Measurements from ENCODE around the gene PDE7B. TPM values are rescaled to one million over a fixed set of nuclear protein-coding genes. Genes with fewer than 3 reads are reported as not detected.

The PDE7B gene
- total and polyA plus RNA-seq, 2 of the 8 experiments (the other 6 are each of a cell fraction or from before 2014, with no cell fraction given) = not detected

DNA sequence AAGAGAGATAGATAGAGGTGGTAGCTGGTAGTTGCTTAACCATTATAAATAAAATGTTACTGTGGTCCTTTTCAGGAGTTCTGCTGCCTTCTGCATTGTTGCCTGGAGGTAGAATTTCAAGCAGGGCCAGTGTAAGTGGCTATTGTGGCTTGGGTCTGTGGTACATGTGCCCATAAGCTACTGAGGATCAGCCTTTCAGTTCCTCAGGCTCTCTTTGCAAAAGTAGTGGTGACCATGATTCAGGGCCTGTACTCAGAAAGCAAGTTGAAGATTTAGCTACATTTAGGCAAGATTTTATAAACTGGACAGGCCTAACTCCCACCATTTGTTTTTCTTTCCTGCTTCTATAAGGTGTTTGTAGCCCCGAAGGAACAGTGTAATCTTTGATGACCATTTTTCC lies 199.0 kb downstream of the PDE7B start:
- Histone ChIP-seq H4K91ac (replicated peaks; ENCODE audit: insufficient read length, low read length) (no peak overlapping the region), H4K8ac (ENCODE audit: extremely low read depth, insufficient read depth, low read length) (no peak overlapping the region), H2AFZ (ENCODE audit: low read length) (no peak overlapping the region), H3K14ac (ENCODE audit: insufficient read length) (no peak overlapping the region), H3K79me1 (ENCODE audit: low read depth, low read length) (no peaks in the 10 kb centered on the region), H4K5ac (ENCODE audit: insufficient read length, low read depth, low read length) (no peak overlapping the region), H2BK12ac (ENCODE audit: low read depth, low read length) (no peak overlapping the region), H3K9ac (replicated peaks in 1 of 4; ENCODE audit: extremely low read depth in 1 of 4, low read depth in 3 of 4, low read length in 3 of 4) (no peak overlapping the region), H3K4me3 (ENCODE audit: extremely low read depth in 1 of 4, insufficient read depth in 2 of 4, low read depth in 3 of 4, low read length in 4 of 4) (no peak overlapping the region), H3K27me3 (replicated peaks in 1 of 4; ENCODE audit: control insufficient read depth in 3 of 4, extremely low read depth in 1 of 4, insufficient read depth in 3 of 4, low read length in 3 of 4) (peaks cover 0 to under 1% (median 0%) of the 10 kb centered on the region in 4 experiments; a peak in 1 of 7 replicates), H3K4ac (replicated peaks; ENCODE audit: insufficient read length, low read depth, low read length) (no peak overlapping the region), H3K9me3 (ENCODE audit: insufficient read depth in 2 of 2, low read depth in 1 of 2, low read length in 1 of 2) (no peaks in the 10 kb centered on the region), H3K56ac (replicated peaks; ENCODE audit: insufficient read length, low read depth, low read length) (no peak overlapping the region), H4K20me1 (replicated peaks in 1 of 2; ENCODE audit: control insufficient read depth in 1 of 2, insufficient read depth in 2 of 2, low read length in 2 of 2) (no peaks in the 10 kb centered on the region), H2BK120ac (replicated peaks; ENCODE audit: low read depth, low read length) (no peak overlapping the region), H2BK5ac (ENCODE audit: low read depth, low read length) (no peak overlapping the region), H2AK5ac (ENCODE audit: low read depth, low read length) (no peak overlapping the region), H3K23me2 (ENCODE audit: low read depth, low read length) (no peaks in the 10 kb centered on the region), H2BK20ac (ENCODE audit: low read length) (no peak overlapping the region), H3K18ac (ENCODE audit: extremely low read depth, low read length) (no peak overlapping the region), H3K36me3 (ENCODE audit: control insufficient read depth in 2 of 4, insufficient read depth in 4 of 4, low read length in 3 of 4) (no peaks in the 10 kb centered on the region), H3K4me1 (replicated peaks in 1 of 4; ENCODE audit: control insufficient read depth in 3 of 4, insufficient read depth in 4 of 4, low read length in 3 of 4) (no peaks in the 10 kb centered on the region), H2BK15ac (ENCODE audit: low read length) (no peak overlapping the region), H3K23ac (ENCODE audit: insufficient read length) (no peak overlapping the region), H3K4me2 (ENCODE audit: insufficient read depth in 1 of 2, low read depth in 2 of 2, low read length in 2 of 2) (no peak overlapping the region), H3K27ac (ENCODE audit: low read depth, low read length) (no peak overlapping the region), H3K79me2 (ENCODE audit: control insufficient read depth in 1 of 2, insufficient read depth in 2 of 2, low read length in 2 of 2) (no peaks in the 10 kb centered on the region)
- no peak for DNase-seq (ENCODE audit: low read depth in 1 of 2, low spot score in 2 of 2)
- CTCF ChIA-PET (ENCODE audit: partially characterized antibody) = interaction anchor here (0.6 kb wide), 1 partner anchor 975 kb away, joined by 3 read pairs; no protein-coding TSS in a partner anchor
- 71% methylated on average over 1 of the region's 1 CpG; no CpG with 5 or more reads in 1 of the 2 experiments for WGBS, 2 experiments (ENCODE audit: extremely low coverage in 1 of 2, insufficient coverage in 1 of 2, insufficient read length in 1 of 2, insufficient replicate concordance in 2 of 2, low coverage in 1 of 2, low lambda C conversion rate in 2 of 2, missing lambda C conversion rate in 1 of 2)
- POLR2A ChIA-PET (ENCODE audit: partially characterized antibody) = no interaction called here
- FAIRE-seq = no peak

Data from H1 (cell line).